Mucosa of rectum (tissue), 2 donors: Measurements from ENCODE around the gene DPF3.

Source experiments
- H3K27ac ChIP-seq, 2 donors: one replicate each; pipeline ENCODE4 v1.7.0; 2013; ENCODE audit warnings: inconsistent platforms in 2 of 2, low read depth in 2 of 2, low read length in 2 of 2
- H3K27me3 ChIP-seq, 2 donors: one replicate each; pipeline ENCODE4 v1.7.0; 2013; ENCODE audit warnings: low read length in 2 of 2; ENCODE audit not compliant: control insufficient read depth in 2 of 2, insufficient read depth in 2 of 2
- H3K36me3 ChIP-seq, 2 donors: one replicate each; pipeline ENCODE4 v1.7.0; 2013; ENCODE audit warnings: low read length in 2 of 2; ENCODE audit not compliant: control insufficient read depth in 2 of 2, insufficient read depth in 2 of 2
- H3K4me1 ChIP-seq, 2 donors: one replicate each; pipeline ENCODE4 v1.7.0; 2013; ENCODE audit warnings: low read length in 2 of 2, mild to moderate bottlenecking in 1 of 2; ENCODE audit not compliant: control insufficient read depth in 2 of 2, insufficient read depth in 2 of 2
- H3K4me3 ChIP-seq, 2 donors: one replicate each; pipeline ENCODE4 v1.7.0; 2013; ENCODE audit warnings: low read length in 2 of 2
- H3K9ac ChIP-seq, 2 donors: one replicate each; pipeline ENCODE4 v1.7.0; 2013; ENCODE audit warnings: low read length in 2 of 2, low read depth in 1 of 2, mild to moderate bottlenecking in 1 of 2
- H3K9me3 ChIP-seq, 2 donors: one replicate each; pipeline ENCODE4 v1.7.0; 2013; ENCODE audit warnings: low read length in 2 of 2; ENCODE audit not compliant: control insufficient read depth in 2 of 2
- donor health status: healthy.
- donor health status: Normal muscosa, but diverticular disease.

Gene DPF3

GRCh38 chr14:72730468-72730867 is 163.4 kb downstream of the DPF3 start:
- Histone ChIP-seq H3K27me3 (no peaks in the 10 kb centered on the region), H3K9me3 (no peaks in the 10 kb centered on the region), H3K36me3 (no peaks in the 10 kb centered on the region), H3K27ac (no peak overlapping the region), H3K4me1 (no peaks in the 10 kb centered on the region), H3K4me3 (no peak overlapping the region), H3K9ac (no peak overlapping the region)

GRCh38 chr14:72726444-72726843 is 167.5 kb downstream of the DPF3 start:
- H3K4me3 ChIP-seq = no peak overlapping the region
- H3K9ac ChIP-seq = no peak overlapping the region
- H3K36me3 ChIP-seq = no peaks in the 10 kb centered on the region
- H3K9me3 ChIP-seq = no peaks in the 10 kb centered on the region
- H3K27ac ChIP-seq = no peak overlapping the region
- H3K4me1 ChIP-seq = no peaks in the 10 kb centered on the region
- no peaks in the 10 kb centered on the region for H3K27me3 ChIP-seq

GRCh38 chr14:72723858-72724530 is 169.9 kb downstream of the DPF3 start:
- Histone ChIP-seq H3K9ac (no peak overlapping the region), H3K27ac (no peak overlapping the region)

GRCh38 chr14:72722201-72722785 is 171.6 kb downstream of the DPF3 start:
- Histone ChIP-seq H3K9me3 (no peaks in the 10 kb centered on the region), H3K27me3 (no peaks in the 10 kb centered on the region), H3K36me3 (no peaks in the 10 kb centered on the region), H3K9ac (no peak overlapping the region), H3K4me1 (no peaks in the 10 kb centered on the region), H3K27ac (no peak overlapping the region), H3K4me3 (no peak overlapping the region)

More at GRCh38 chr14:72723858-72724530, 169.9 kb downstream of the DPF3 start:
- Histone ChIP-seq H3K4me3 (no peak overlapping the region), H3K9me3 (no peaks in the 10 kb centered on the region), H3K27me3 (no peaks in the 10 kb centered on the region), H3K36me3 (no peaks in the 10 kb centered on the region), H3K4me1 (no peaks in the 10 kb centered on the region)

DNA sequence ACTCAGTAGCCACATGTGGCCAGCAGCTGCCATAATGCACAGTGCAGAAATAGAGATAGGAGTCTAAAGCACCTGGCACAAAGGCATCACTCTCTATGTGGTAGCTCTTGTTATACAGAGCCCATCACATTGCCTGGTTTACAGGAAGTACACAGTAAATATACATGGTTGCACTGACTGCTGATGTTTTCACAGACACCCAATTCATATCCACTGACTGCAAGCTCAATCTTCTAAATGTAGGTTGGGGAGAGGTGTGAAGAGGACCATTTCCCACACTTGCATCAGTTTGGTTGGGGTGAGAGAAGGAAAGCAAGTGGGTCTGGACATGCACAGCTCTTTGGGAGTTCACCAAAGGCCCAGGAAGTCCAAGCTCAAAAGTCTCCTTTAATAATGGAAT is 172.8 kb downstream of the DPF3 start:
- Histone ChIP-seq H3K36me3 (no peaks in the 10 kb centered on the region), H3K9me3 (no peaks in the 10 kb centered on the region), H3K4me3 (no peak overlapping the region), H3K27ac (no peak overlapping the region), H3K4me1 (no peaks in the 10 kb centered on the region), H3K9ac (no peak overlapping the region), H3K27me3 (no peaks in the 10 kb centered on the region)

GRCh38 chr14:72717220-72717619 is 176.7 kb downstream of the DPF3 start:
- Histone ChIP-seq H3K27ac (no peak overlapping the region), H3K27me3 (no peaks in the 10 kb centered on the region), H3K4me1 (no peaks in the 10 kb centered on the region), H3K4me3 (no peak overlapping the region), H3K9me3 (no peaks in the 10 kb centered on the region), H3K9ac (no peak overlapping the region), H3K36me3 (peaks cover 0 to 3% of the 10 kb centered on the region in 2 donors)

GRCh38 chr14:72716476-72716875 is 177.4 kb downstream of the DPF3 start:
- Histone ChIP-seq H3K27ac (no peak overlapping the region), H3K9ac (no peak overlapping the region), H3K27me3 (no peaks in the 10 kb centered on the region), H3K4me3 (no peak overlapping the region), H3K9me3 (no peaks in the 10 kb centered on the region), H3K36me3 (peaks cover 0 to 3% of the 10 kb centered on the region in 2 donors), H3K4me1 (no peaks in the 10 kb centered on the region)

DNA sequence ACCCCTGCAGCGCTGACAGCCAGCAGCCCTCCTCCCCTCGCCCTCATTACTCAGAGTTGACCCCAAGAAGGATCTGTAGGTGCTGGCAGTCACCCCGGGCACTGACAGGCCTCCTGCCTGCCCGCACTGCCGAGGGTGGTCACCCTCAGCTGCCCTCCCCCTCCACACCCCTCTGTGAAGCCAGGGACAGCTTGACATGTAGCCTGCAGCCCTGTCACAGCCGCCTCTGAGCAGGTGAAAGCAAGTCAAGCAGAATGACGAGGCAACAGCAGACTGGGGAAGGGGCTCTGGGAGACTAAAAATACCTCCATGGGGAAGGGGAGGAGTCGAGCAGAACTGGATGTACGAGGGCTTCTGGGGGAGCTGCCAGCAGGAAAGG is 178.1 kb downstream of the DPF3 start:
- H3K27ac ChIP-seq = no peak overlapping the region
- H3K9me3 ChIP-seq = no peaks in the 10 kb centered on the region
- no peaks in the 10 kb centered on the region for H3K4me1 ChIP-seq
- no peak overlapping the region for H3K9ac ChIP-seq
- peaks cover 0 to 3% of the 10 kb centered on the region in 2 donors for H3K36me3 ChIP-seq
- H3K4me3 ChIP-seq = no peak overlapping the region
- H3K27me3 ChIP-seq = no peaks in the 10 kb centered on the region

GRCh38 chr14:72715215-72715849 is 178.6 kb downstream of the DPF3 start:
- Histone ChIP-seq H3K9ac (no peak overlapping the region), H3K4me1 (no peaks in the 10 kb centered on the region), H3K36me3 (peaks cover 0 to 3% of the 10 kb centered on the region in 2 donors), H3K27ac (no peak overlapping the region), H3K4me3 (no peak overlapping the region), H3K27me3 (no peaks in the 10 kb centered on the region), H3K9me3 (no peaks in the 10 kb centered on the region)

DNA sequence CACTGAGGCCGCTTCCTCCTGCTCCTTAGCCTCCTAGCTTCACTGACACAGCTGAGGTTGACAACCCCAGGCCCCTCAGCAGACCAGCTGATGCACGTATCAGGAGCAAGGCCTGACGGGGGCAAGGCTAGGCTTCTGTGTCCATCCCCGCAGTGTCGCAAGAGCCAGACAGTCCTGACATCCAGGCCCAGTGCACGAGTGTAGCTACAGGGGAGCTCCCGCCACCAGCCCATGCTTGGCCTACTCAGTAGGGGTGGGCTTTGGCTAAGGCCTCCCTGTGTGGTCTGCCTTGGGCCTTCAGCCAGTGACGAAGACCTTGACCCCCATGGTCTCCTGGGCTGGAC is 179.1 kb downstream of the DPF3 start:
- no peaks in the 10 kb centered on the region for H3K4me1 ChIP-seq
- no peak overlapping the region for H3K9ac ChIP-seq
- H3K9me3 ChIP-seq = no peaks in the 10 kb centered on the region
- H3K36me3 ChIP-seq = peaks cover 0 to 3% of the 10 kb centered on the region in 2 donors
- H3K4me3 ChIP-seq = no peak overlapping the region
- no peaks in the 10 kb centered on the region for H3K27me3 ChIP-seq
- no peak overlapping the region for H3K27ac ChIP-seq
